MCF 10A (cell line): ENCODE results near the gene SUCO. TPM values are rescaled to one million over a fixed set of nuclear protein-coding genes. Genes with fewer than 3 reads are reported as not detected.

Source experiments
- BruUV-seq: library from RNA; stranded (reverse); fragments of 400-500 nt; replicated peaks from 2 replicates; lab custom pipeline; 2021; lab: Mats Ljungman, UMichigan
- CTCF ChIA-PET: fragments of 300-600 bp; sonication (Branson Sonifier 250); formaldehyde crosslinking; extraction: SDS; loops from one replicate; lab custom pipeline; 2021; ENCODE audit warnings: antibody characterized with exemption, inconsistent platforms; lab: Yijun Ruan, JAX
- POLR2A ChIA-PET: fragments of 300-600, 350-650 bp; sonication (Branson Sonifier 250); formaldehyde crosslinking; extraction: SDS; loops from one replicate; lab custom pipeline; 2020; ENCODE audit warnings: antibody characterized with exemption, inconsistent platforms; lab: Yijun Ruan, JAX
- DNase-seq: peaks from one replicate; pipeline ENCODE4 v3.0.0-alpha.2; 2018; ENCODE audit not compliant: unreplicated experiment
- H3K27ac Mint-ChIP-seq: one replicate; pipeline ENCODE4 v1.8.0; 2022; ENCODE audit warnings: mild to moderate bottlenecking, low read depth, mixed read lengths; ENCODE audit not compliant: unreplicated experiment
- H3K27me3 Mint-ChIP-seq: one replicate; pipeline ENCODE4 v1.8.0; 2022; ENCODE audit warnings: mixed read lengths; ENCODE audit not compliant: insufficient read depth, unreplicated experiment
- H3K36me3 Mint-ChIP-seq: one replicate; pipeline ENCODE4 v1.8.0; 2022; ENCODE audit warnings: mild to moderate bottlenecking, moderate library complexity, mixed read lengths; ENCODE audit not compliant: insufficient read depth, unreplicated experiment
- H3K4me1 Mint-ChIP-seq: one replicate; pipeline ENCODE4 v1.8.0; 2022; ENCODE audit warnings: mixed read lengths; ENCODE audit not compliant: insufficient read depth, unreplicated experiment
- H3K4me3 Mint-ChIP-seq: one replicate; pipeline ENCODE4 v1.8.0; 2022; ENCODE audit warnings: mild to moderate bottlenecking, moderate library complexity, mixed read lengths; ENCODE audit not compliant: unreplicated experiment
- H3K9me3 Mint-ChIP-seq: one replicate; pipeline ENCODE4 v1.8.0; 2022; ENCODE audit warnings: mixed read lengths; ENCODE audit not compliant: unreplicated experiment
- CTCF ChIP-seq: fragments of 200-600 bp; IDR thresholded peaks from one replicate; pipeline ENCODE4 v1.8.0; 2022; ENCODE audit warnings: antibody characterized with exemption, mild to moderate bottlenecking; ENCODE audit not compliant: unreplicated experiment
- intact Hi-C: fragments of 100-400 bp; cut with micrococcal nuclease; formaldehyde crosslinking; loops from 2 replicates; pipeline ENCODE4 v1.14.1; 2022
- total RNA-seq: library from RNA; stranded (reverse); gene quantifications from 2 replicates; pipeline ENCODE4 v1.2.3, GENCODE V29; 2022

Gene SUCO
- total RNA-seq, 1 experiment from 2014 or later = 47.9 TPM

GRCh38 chr1:172515927-172516326 is 17.0 kb upstream of the SUCO start:
- no peaks in the 10 kb centered on the region for H3K36me3 Mint-ChIP-seq
- POLR2A ChIA-PET = interaction anchor here (0.6 kb wide), 1 partner anchor 61 kb away, joined by 3 read pairs; no protein-coding TSS in a partner anchor
- H3K4me3 Mint-ChIP-seq = no peak overlapping the region
- H3K4me1 Mint-ChIP-seq = no peaks in the 10 kb centered on the region
- intact Hi-C loops = no loop called here
- no peak for TF ChIP-seq CTCF
- no peaks in the 10 kb centered on the region for H3K27me3 Mint-ChIP-seq
- H3K9me3 Mint-ChIP-seq = no peaks in the 10 kb centered on the region
- CTCF ChIA-PET = no interaction called here
- no peak overlapping the region for H3K27ac Mint-ChIP-seq
- BruUV-seq = no TSS peak
- no peak for DNase-seq

- H3K27me3 Mint-ChIP-seq = no peaks in the 10 kb centered on the region
- H3K36me3 Mint-ChIP-seq = no peaks in the 10 kb centered on the region
- intact Hi-C loops = no loop called here
These were observed 15.9 kb upstream of the SUCO start for GRCh38 chr1:172517081-172517480.

GRCh38 chr1:172517545-172517944 is 15.4 kb upstream of the SUCO start:
- CTCF ChIA-PET = interaction anchor here (0.5 kb wide), 1 partner anchor 238 kb away, joined by 5 read pairs; no protein-coding TSS in a partner anchor
- no peak overlapping the region for H3K4me3 Mint-ChIP-seq

More at GRCh38 chr1:172517081-172517480, 15.9 kb upstream of the SUCO start:
- TF ChIP-seq CTCF = no peak
- no TSS peak for BruUV-seq
- ChIA-PET CTCF (interaction anchor here (0.5 kb wide), 1 partner anchor 238 kb away, joined by 5 read pairs; no protein-coding TSS in a partner anchor), POLR2A (no interaction called here)
- no peaks in the 10 kb centered on the region for H3K4me1 Mint-ChIP-seq
- H3K4me3 Mint-ChIP-seq = no peak overlapping the region
- no peak overlapping the region for H3K27ac Mint-ChIP-seq
- no peaks in the 10 kb centered on the region for H3K9me3 Mint-ChIP-seq
- DNase-seq = no peak

GRCh38 chr1:172529304-172529703 is 3.6 kb upstream of the SUCO start:
- POLR2A ChIA-PET = no interaction called here
- H3K4me1 Mint-ChIP-seq = peaks cover 9% of the 10 kb centered on the region
- H3K9me3 Mint-ChIP-seq = no peaks in the 10 kb centered on the region
- H3K4me3 Mint-ChIP-seq = no peak overlapping the region
- no peaks in the 10 kb centered on the region for H3K36me3 Mint-ChIP-seq
- no peak overlapping the region for H3K27ac Mint-ChIP-seq
- H3K27me3 Mint-ChIP-seq = no peaks in the 10 kb centered on the region
- no TSS peak for BruUV-seq
- intact Hi-C loops = no loop called here
- CTCF ChIA-PET = interaction anchor here (1.0 kb wide), 1 partner anchor 80 kb away, joined by 3 read pairs; no protein-coding TSS in a partner anchor
- no peak for TF ChIP-seq CTCF
- no peak for DNase-seq

More at GRCh38 chr1:172517545-172517944, 15.4 kb upstream of the SUCO start:
- H3K9me3 Mint-ChIP-seq = no peaks in the 10 kb centered on the region
- no peaks in the 10 kb centered on the region for H3K36me3 Mint-ChIP-seq
- H3K27ac Mint-ChIP-seq = no peak overlapping the region
- intact Hi-C loops = no loop called here
- H3K4me1 Mint-ChIP-seq = no peaks in the 10 kb centered on the region
- no peaks in the 10 kb centered on the region for H3K27me3 Mint-ChIP-seq
- no peak for TF ChIP-seq CTCF
- DNase-seq = no peak
- no TSS peak for BruUV-seq
- POLR2A ChIA-PET = interaction anchor here (1.2 kb wide), 1 partner anchor 15 kb away, joined by 6 read pairs; the partner anchor contains the start of gene SUCO
